Small intestine (tissue), 7 donors: ENCODE results near the gene MARCHF10. TPM values are rescaled to one million over a fixed set of nuclear protein-coding genes. Genes with fewer than 3 reads are reported as not detected.
A peak's percentile ranks its signal among the peaks of the same experiment; 100 is the strongest.

Experiments used
- DNase-seq, 2 donors: peaks; one replicate each; pipeline versions ENCODE4 v3.0.0 to v3.0.0-alpha.2; 2013
- FAIRE-seq: peaks from 2 replicates; lab custom pipeline; 2012; peaks lifted over from hg19 to GRCh38; lab: Jason Lieb, UNC
- H3K27ac ChIP-seq, 3 donors: one replicate each; pipeline ENCODE4 v1.5.1; 2013; ENCODE audit warnings: low read length in 2 of 3, mild to moderate bottlenecking in 2 of 3, control low read depth in 1 of 3, inconsistent platforms in 1 of 3, low read depth in 1 of 3, moderate library complexity in 1 of 3
- H3K27me3 ChIP-seq, 3 donors: one replicate each; pipeline ENCODE4 v1.6.1; 2013; ENCODE audit warnings: low read length in 3 of 3, inconsistent platforms in 1 of 3; ENCODE audit not compliant: control insufficient read depth in 3 of 3, insufficient read depth in 3 of 3
- H3K36me3 ChIP-seq, 3 donors: one replicate each; pipeline ENCODE4 v1.6.1; 2013; ENCODE audit warnings: low read length in 3 of 3, inconsistent platforms in 1 of 3, low read depth in 1 of 3, mild to moderate bottlenecking in 1 of 3, moderate library complexity in 1 of 3; ENCODE audit not compliant: control insufficient read depth in 3 of 3, insufficient read depth in 2 of 3
- H3K4me1 ChIP-seq, 3 donors: one replicate each; pipeline ENCODE4 v1.6.1; 2013; ENCODE audit warnings: low read length in 2 of 3, inconsistent platforms in 1 of 3, low read depth in 1 of 3, mild to moderate bottlenecking in 1 of 3, moderate library complexity in 1 of 3; ENCODE audit not compliant: control insufficient read depth in 3 of 3, insufficient read depth in 2 of 3
- H3K4me3 ChIP-seq, 3 donors: one replicate each; pipeline ENCODE4 v1.5.1; 2013; ENCODE audit warnings: low read length in 3 of 3, control low read depth in 1 of 3, inconsistent platforms in 1 of 3, low read depth in 1 of 3, mild to moderate bottlenecking in 1 of 3, moderate library complexity in 1 of 3
- H3K9me3 ChIP-seq, 2 donors: one replicate each; pipeline ENCODE4 v1.6.1; 2013; ENCODE audit warnings: low read depth in 1 of 2, low read length in 1 of 2; ENCODE audit not compliant: control insufficient read depth in 2 of 2, insufficient read depth in 1 of 2
- WGBS, 3 donors: extraction: QIAGEN DNeasy Blood & Tissue Kit; methylation state at CpG; one replicate each; pipeline ENCODE4 v1.1.7; 2013; 5-methylcytosine and 5-hydroxymethylcytosine counted together
- polyA plus RNA-seq, 4 donors: library from polyadenylated mRNA; stranded (reverse) in 3 of 4; unstranded in 1 of 4; fragments of 200-250 nt in 3 of 4; fragments of 120-200 nt in 1 of 4; gene quantifications; one replicate each; pipeline versions ENCODE4 v1.2.1 to v1.2.3, GENCODE V29; 2013
- donor health status: healthy with polysubstance abuse.
- donor health status: control.
- donor health status: control.
- donor health status: Bipolar disorder and iron deficiency.
- donor health status: healthy.

MARCHF10 gene
- polyA plus RNA-seq, 4 donors: 0.10 to 0.13 TPM; not detected in 2

GRCh38 chr17:62688398-62689160 lies 119.5 kb downstream of the MARCHF10 start:
- peaks cover 0 to 11% (median 0%) of the 10 kb centered on the region in 3 donors for H3K36me3 ChIP-seq
- WGBS, 3 donors: 44 to 72% (median 52%) methylated on average over 11 of the region's 11 CpGs
- no peaks in the 10 kb centered on the region for H3K27me3 ChIP-seq
- no peaks in the 10 kb centered on the region for H3K4me1 ChIP-seq
- DNase-seq (peak in 1 of 2 donors; percentile 8), FAIRE-seq (no peak)
- H3K9me3 ChIP-seq: no peaks in the 10 kb centered on the region
- H3K27ac ChIP-seq: no peak overlapping the region
- H3K4me3 ChIP-seq: no peak overlapping the region

DNA sequence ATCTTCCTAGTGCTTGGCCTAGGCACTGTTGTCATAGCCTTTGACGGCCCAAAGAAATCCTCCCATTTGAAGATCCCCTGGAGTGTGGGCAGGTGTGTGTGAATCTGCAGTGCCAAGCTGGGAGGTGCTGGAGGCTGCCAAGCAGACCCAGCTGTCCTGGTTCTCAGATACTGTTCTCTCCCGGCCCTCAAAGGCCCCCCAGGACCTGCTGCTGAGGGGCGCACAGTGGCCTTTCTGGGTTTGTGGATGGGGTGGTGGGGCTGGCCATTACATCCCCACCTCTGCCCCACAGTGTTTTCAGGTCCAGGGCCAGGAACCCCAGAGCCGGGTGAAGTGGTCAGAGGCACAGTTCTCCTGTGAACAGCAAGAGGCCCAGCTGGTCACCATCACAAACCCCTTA lies 120.1 kb downstream of the MARCHF10 start:
- no peaks in the 10 kb centered on the region for H3K9me3 ChIP-seq
- no peaks in the 10 kb centered on the region for H3K27me3 ChIP-seq
- no peak overlapping the region for H3K27ac ChIP-seq
- no peak for FAIRE-seq
- DNase-seq: no peak
- 83 to 93% (median 91%) methylated on average over 4 of the region's 4 CpGs for WGBS, 3 donors
- H3K36me3 ChIP-seq: peaks cover 0 to 11% (median 0%) of the 10 kb centered on the region in 3 donors
- H3K4me3 ChIP-seq: no peak overlapping the region
- H3K4me1 ChIP-seq: no peaks in the 10 kb centered on the region

- H3K27me3 ChIP-seq: no peaks in the 10 kb centered on the region
- no peaks in the 10 kb centered on the region for H3K4me1 ChIP-seq
- H3K4me3 ChIP-seq: no peak overlapping the region
- H3K27ac ChIP-seq: no peak overlapping the region
- FAIRE-seq: no peak
- no peaks in the 10 kb centered on the region for H3K9me3 ChIP-seq
- no peak for DNase-seq
- H3K36me3 ChIP-seq: peaks cover 0 to 8% (median 0%) of the 10 kb centered on the region in 3 donors
- 67 to 84% (median 73%) methylated on average over 4 of the region's 4 CpGs for WGBS, 3 donors
Measured at GRCh38 chr17:62684179-62684578, 123.9 kb downstream of the MARCHF10 start.

DNA sequence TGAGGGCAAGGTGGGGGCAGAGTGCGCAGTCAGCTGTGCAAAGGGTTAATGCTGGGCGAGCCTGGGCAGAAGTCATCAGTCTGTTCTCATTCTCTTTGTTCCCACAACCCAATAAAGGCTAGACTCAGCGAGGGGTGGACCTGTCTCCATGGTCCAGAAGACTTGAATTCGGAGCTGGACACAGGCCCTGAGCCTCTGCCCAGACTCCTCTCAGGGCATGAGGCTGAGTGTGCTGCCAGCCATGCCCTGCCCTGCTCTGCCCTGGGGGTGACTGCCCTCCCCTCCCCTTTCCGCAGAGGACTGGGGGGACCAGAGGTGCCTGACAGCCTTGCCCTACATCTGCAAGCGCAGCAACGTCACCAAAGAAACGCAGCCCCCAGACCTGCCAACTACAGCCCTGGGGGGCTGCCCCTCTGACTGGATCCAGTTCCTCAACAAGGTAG lies 126.2 kb downstream of the MARCHF10 start:
- DNase-seq (no peak), FAIRE-seq (no peak)
- 91 to 94% (median 93%) methylated on average over 8 of the region's 8 CpGs for WGBS, 3 donors
- Histone ChIP-seq H3K36me3 (peaks cover 0 to 5% (median 0%) of the 10 kb centered on the region in 3 donors), H3K27ac (no peak overlapping the region), H3K4me1 (no peaks in the 10 kb centered on the region), H3K4me3 (no peak overlapping the region), H3K27me3 (no peaks in the 10 kb centered on the region), H3K9me3 (no peaks in the 10 kb centered on the region)

- H3K4me1 ChIP-seq: no peaks in the 10 kb centered on the region
- H3K36me3 ChIP-seq: peaks cover 0 to 6% (median 0%) of the 10 kb centered on the region in 3 donors
- H3K27ac ChIP-seq: no peak overlapping the region
- no peak for FAIRE-seq
- H3K27me3 ChIP-seq: no peaks in the 10 kb centered on the region
- H3K4me3 ChIP-seq: no peak overlapping the region
- no peak for DNase-seq
- H3K9me3 ChIP-seq: no peaks in the 10 kb centered on the region
- WGBS, 3 donors: 90 to 94% (median 91%) methylated on average over 17 of the region's 17 CpGs
Measured at GRCh38 chr17:62681061-62681938, 126.8 kb downstream of the MARCHF10 start.

DNA sequence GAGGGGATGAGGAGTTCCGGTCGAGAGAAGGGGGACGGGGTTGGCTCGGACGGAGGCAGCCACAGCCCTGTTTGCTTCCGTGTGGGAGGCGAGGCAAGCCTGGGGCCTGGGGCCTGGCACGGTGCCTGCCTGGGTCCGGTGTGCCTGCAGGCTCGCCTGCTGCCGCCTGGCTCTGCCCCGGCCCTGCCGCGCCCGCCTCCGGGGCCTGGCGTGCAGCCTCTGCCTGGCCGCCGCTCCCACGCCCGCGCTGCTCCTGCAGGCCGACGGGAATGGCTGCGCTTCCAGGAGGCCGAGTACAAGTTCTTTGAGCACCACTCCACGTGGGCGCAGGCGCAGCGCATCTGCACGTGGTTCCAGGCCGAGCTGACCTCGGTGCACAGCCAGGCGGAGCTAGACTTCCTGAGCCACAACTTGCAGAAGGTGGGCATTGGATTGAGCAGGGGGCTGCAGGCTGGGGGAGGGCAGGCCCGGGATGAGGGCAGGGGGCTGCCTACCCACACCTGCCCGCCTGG lies 127.5 kb downstream of the MARCHF10 start:
- WGBS, 3 donors: 43 to 85% (median 58%) methylated on average over 29 to 36 of the region's 36 CpGs
- Histone ChIP-seq H3K9me3 (no peaks in the 10 kb centered on the region), H3K27me3 (no peaks in the 10 kb centered on the region), H3K4me1 (no peaks in the 10 kb centered on the region), H3K27ac (no peak overlapping the region), H3K36me3 (peaks cover 0 to 12% (median 0%) of the 10 kb centered on the region in 3 donors), H3K4me3 (no peak overlapping the region)
- FAIRE-seq (no peak), DNase-seq (peak in 1 of 2 donors; percentile 9)

DNA sequence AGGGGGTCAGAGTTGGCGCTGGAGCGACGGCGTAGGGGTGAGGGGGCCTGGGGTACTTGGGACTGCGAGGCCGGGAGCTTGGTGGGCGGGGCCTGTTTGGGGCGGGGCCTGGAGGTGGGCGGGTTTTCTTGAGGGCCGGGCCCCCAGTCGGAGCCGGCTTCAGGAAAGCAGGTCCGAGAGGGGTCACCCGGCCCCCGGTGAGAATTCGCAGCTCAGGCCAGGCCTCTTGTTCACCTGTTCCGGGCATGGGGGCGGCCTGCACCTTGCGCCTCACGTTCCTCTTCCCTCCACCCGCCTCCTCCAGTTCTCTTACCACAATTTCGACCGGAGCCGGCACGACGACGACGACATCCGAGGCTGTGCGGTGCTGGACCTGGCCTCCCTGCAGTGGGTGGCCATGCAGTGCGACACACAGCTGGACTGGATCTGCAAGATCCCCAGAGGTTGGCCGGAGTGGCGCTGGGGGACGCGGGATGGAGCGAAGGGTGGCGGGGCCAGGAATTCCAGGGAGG lies 128.2 kb downstream of the MARCHF10 start:
- no peaks in the 10 kb centered on the region for H3K27me3 ChIP-seq
- peaks cover 0 to 14% (median 0%) of the 10 kb centered on the region in 3 donors for H3K36me3 ChIP-seq
- WGBS, 3 donors: 86 to 89% (median 89%) methylated on average over 30 to 37 of the region's 37 CpGs
- H3K9me3 ChIP-seq: no peaks in the 10 kb centered on the region
- DNase-seq (no peak), FAIRE-seq (no peak)
- no peak overlapping the region for H3K4me3 ChIP-seq
- no peak overlapping the region for H3K27ac ChIP-seq
- H3K4me1 ChIP-seq: no peaks in the 10 kb centered on the region
